ENCODE data around the gene SLC44A3.

SLC44A3 gene, protein sequence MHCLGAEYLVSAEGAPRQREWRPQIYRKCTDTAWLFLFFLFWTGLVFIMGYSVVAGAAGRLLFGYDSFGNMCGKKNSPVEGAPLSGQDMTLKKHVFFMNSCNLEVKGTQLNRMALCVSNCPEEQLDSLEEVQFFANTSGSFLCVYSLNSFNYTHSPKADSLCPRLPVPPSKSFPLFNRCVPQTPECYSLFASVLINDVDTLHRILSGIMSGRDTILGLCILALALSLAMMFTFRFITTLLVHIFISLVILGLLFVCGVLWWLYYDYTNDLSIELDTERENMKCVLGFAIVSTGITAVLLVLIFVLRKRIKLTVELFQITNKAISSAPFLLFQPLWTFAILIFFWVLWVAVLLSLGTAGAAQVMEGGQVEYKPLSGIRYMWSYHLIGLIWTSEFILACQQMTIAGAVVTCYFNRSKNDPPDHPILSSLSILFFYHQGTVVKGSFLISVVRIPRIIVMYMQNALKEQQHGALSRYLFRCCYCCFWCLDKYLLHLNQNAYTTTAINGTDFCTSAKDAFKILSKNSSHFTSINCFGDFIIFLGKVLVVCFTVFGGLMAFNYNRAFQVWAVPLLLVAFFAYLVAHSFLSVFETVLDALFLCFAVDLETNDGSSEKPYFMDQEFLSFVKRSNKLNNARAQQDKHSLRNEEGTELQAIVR

DNA sequence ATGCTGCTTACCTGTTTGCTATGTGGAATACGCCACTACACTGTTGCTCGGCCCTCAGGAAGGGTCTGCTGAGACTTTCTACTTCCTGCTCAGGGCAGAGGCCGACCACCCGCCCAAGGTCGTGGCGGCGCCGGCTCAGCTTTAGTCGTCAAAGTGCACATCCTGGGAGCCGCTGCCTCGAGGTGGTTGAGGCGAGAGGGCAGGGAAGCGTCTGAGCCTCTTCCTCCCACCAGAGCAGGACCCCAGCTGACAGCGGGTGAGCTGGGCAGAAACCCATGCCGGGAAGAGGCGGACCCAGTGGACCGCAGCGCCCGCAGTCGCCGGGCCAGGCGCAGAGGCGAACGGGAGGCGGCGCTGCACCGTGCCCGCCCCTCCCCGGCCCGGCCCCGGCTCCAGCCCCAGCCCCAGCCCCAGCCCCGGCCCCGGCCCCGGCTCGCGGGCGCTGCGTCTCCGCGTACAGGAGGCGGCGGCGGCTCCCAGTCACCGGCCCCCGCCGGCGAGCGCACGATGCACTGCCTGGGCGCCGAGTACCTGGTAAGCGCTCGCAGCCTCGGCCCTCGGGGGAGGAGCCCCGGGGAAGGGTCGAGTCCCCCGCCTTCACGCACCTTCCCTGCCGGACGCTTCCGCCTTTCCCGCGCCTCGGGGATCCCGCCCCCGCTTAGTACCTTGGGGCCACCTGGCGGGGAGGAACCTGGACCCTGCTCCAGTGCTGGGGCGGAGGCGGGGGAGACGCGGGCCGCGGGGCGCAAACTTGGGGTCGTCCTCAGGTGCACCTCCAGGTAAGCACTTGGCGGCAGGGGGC lies at the start of gene SLC44A3:
Gene SLC44A3 (plus strand): TSS at position 413 of the 802 bp plus-strand sequence. CDS start 95 bp downstream, at position 508.
- no peak for DNase-seq (ENCODE audit: low read depth)
- TF ChIP-seq, protein P1, sequence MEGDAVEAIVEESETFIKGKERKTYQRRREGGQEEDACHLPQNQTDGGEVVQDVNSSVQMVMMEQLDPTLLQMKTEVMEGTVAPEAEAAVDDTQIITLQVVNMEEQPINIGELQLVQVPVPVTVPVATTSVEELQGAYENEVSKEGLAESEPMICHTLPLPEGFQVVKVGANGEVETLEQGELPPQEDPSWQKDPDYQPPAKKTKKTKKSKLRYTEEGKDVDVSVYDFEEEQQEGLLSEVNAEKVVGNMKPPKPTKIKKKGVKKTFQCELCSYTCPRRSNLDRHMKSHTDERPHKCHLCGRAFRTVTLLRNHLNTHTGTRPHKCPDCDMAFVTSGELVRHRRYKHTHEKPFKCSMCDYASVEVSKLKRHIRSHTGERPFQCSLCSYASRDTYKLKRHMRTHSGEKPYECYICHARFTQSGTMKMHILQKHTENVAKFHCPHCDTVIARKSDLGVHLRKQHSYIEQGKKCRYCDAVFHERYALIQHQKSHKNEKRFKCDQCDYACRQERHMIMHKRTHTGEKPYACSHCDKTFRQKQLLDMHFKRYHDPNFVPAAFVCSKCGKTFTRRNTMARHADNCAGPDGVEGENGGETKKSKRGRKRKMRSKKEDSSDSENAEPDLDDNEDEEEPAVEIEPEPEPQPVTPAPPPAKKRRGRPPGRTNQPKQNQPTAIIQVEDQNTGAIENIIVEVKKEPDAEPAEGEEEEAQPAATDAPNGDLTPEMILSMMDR (IDR thresholded peaks at IDR 0.05; ENCODE audit: low read depth, low read length, missing control alignments): no peak
- no peak within 1 kb of the TSS; the same call in none of the 2 replicates for H3K4me3 ChIP-seq (ENCODE audit: low read depth, low read length)

DNA sequence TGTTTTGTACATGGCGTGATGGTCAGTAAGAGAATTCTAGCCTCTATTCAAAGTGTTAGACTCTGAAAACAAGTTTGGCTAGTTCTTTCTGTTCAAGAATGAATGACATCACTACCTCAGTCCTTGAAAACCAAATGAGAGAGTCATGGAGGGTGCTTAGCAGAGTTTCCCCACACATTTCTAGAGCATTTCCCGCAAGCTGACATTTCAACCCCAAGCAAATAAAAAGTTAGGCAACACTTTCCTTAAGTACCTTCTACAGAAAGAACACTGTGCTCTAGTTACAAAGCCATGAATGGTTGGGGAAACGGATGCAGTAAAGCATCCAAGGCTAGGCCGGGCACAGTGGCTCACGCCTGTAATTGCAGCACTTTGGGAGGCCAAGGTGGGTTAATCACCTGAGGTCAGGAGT lies 47.9 kb upstream of the SLC44A3 start:
- no peak overlapping the region for H3K4me3 ChIP-seq (ENCODE audit: low read depth, low read length)
- TF ChIP-seq, protein P1 (IDR thresholded peaks at IDR 0.05; ENCODE audit: low read depth, low read length, missing control alignments): no peak
- DNase-seq (ENCODE audit: low read depth): no peak

DNA sequence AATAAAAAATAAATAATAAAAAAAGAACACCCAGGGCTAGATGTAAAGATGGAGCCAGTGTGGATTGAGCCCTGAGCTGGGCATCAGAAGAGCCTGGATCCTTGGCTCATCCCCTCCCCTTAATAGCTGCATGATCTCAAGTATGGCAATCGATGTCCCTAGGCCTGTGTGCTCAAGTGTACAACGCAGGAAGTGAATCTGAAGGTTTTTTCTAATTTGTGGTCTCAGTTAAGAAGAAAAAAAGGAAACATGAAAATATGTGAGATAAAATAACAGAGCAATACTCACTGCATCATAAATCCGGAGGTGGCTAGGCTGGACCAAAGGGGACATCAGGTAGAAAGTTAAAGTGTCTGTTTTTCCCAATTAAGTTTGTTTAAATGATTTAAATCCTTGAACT lies 47.3 kb upstream of the SLC44A3 start:
- TF ChIP-seq, protein P1 (IDR thresholded peaks at IDR 0.05; ENCODE audit: low read depth, low read length, missing control alignments): no peak
- no peak for DNase-seq (ENCODE audit: low read depth)
- no peak overlapping the region for H3K4me3 ChIP-seq (ENCODE audit: low read depth, low read length)

DNA sequence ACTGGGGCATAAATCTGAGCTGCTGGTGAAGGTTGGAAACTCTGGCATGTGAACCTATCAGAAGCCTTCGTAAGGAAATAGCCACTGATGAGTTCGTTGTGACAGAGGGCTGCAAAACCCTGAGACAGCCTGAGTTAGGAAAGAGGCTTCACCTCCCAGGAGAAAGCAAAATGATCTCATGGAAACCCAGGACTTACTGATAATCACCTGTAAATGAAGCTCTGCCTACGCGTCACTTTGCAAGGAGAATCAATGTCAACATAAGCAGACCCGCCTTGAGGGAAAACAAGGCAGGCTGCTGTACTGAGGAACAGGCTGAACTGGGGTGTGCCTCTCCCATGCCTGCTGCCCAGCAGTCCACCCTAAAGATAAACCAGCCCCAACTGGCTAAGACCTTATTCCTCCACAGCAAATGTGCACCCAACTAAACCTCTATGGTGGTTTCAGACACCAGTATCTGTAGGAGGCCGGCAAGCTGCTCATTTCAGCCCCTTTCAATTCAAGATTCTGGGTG lies 46.8 kb upstream of the SLC44A3 start:
- TF ChIP-seq, protein P1 (IDR thresholded peaks at IDR 0.05; ENCODE audit: low read depth, low read length, missing control alignments): no peak
- H3K4me3 ChIP-seq (ENCODE audit: low read depth, low read length): no peak overlapping the region

DNA sequence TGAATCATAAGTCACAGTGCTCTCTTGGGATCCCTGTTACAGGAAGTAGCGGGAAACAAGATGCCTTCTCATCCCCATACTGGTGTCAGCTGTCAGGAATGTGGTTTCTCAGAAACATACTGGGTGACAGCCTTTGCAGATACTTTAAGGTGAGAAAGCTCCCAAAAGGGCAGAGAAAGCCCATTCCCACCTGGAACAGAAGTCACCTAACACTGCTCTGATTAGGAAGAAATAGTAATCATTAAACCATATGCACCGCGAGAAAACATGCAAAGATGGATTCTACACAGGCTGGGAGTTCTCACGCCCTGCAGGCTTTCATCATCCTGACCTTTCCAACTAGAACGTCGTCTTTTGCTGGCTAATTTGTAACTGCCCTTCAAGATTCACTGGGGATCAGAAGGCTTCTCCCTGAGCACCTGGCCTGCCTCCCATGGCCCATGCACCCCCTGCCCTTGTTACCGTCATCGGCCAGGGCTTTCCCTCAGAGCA lies 46.2 kb upstream of the SLC44A3 start:
- H3K4me3 ChIP-seq (ENCODE audit: low read depth, low read length): no peak overlapping the region
- DNase-seq (ENCODE audit: low read depth): no peak
- TF ChIP-seq, protein P1 (IDR thresholded peaks at IDR 0.05; ENCODE audit: low read depth, low read length, missing control alignments): no peak

More for the DNA sequence above, 46.8 kb upstream of the SLC44A3 start:
- no peak for DNase-seq (ENCODE audit: low read depth)

DNA sequence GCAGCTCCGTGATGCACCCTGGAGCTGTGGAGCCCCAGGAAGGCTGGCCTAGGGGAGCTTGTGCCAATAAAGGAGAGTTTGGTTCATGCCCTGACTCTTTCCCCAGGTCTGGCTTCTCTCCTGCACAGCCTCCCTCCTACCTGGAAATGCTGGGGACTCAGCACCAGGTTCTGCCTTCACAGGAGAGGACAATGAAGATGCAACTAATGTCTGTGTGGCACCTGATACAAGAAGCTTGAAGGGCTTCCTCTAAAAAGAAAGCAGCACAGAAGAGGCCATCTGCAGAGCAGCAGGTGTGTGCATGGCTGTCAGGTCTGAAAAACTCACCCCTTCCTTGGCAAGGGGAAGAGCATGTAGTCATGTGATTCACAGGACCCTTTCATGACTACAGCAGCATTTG lies 43.7 kb upstream of the SLC44A3 start:
- TF ChIP-seq, protein P1 (IDR thresholded peaks at IDR 0.05; ENCODE audit: low read depth, low read length, missing control alignments): no peak
- H3K4me3 ChIP-seq (ENCODE audit: low read depth, low read length): no peak overlapping the region
- DNase-seq (ENCODE audit: low read depth): no peak
